ENCODE results near the gene SPATA16.
"Not testable (repeated sequence)": the region's sequence is repeated elsewhere in the genome, so short reads cannot be mapped to it uniquely, and the experiment has no call there.

Gene SPATA16

DNA sequence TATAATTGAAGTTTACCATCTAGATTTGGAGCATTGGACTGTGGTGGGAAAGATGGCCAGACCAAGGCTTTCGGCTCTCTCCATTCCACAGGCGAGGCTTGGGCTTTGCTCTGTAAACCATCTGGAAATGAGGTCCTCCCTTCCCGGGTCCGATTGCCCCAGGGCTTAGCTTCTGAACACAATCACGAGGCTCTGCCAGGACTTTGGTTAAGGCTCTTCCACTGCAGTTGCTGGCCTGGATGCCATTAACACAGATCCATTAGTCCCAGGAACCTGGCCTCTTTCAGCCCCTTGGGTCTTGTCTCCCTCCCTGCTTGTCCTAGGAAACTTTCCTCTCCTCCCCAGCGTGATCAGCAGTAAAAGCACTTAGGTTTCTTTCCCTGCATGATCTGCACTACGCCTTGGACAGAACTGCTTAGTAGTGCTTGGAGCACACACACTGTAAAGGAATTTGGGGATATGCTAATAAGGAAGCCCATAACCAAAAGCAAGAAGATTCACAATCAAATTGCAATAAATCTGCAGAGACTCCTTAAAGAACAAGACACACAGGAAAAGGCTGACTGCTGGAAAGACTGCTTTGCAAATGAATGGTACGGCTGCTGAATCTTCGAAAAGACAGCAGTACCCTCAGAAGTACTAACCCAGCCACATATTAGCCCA, 236.2 kb downstream of the SPATA16 start:
- no peak overlapping the region for H3K4me3 ChIP-seq (ENCODE audit: low read depth, low read length)
- peak; percentile 29 for DNase-seq (ENCODE audit: low read depth, low spot score)
- TF ChIP-seq, protein P1, sequence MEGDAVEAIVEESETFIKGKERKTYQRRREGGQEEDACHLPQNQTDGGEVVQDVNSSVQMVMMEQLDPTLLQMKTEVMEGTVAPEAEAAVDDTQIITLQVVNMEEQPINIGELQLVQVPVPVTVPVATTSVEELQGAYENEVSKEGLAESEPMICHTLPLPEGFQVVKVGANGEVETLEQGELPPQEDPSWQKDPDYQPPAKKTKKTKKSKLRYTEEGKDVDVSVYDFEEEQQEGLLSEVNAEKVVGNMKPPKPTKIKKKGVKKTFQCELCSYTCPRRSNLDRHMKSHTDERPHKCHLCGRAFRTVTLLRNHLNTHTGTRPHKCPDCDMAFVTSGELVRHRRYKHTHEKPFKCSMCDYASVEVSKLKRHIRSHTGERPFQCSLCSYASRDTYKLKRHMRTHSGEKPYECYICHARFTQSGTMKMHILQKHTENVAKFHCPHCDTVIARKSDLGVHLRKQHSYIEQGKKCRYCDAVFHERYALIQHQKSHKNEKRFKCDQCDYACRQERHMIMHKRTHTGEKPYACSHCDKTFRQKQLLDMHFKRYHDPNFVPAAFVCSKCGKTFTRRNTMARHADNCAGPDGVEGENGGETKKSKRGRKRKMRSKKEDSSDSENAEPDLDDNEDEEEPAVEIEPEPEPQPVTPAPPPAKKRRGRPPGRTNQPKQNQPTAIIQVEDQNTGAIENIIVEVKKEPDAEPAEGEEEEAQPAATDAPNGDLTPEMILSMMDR (IDR thresholded peaks at IDR 0.05; ENCODE audit: low read depth, low read length): no peak
- in situ Hi-C loops (cut with HindIII; ENCODE audit: low sequenced_read_pairs): no loop called here

DNA sequence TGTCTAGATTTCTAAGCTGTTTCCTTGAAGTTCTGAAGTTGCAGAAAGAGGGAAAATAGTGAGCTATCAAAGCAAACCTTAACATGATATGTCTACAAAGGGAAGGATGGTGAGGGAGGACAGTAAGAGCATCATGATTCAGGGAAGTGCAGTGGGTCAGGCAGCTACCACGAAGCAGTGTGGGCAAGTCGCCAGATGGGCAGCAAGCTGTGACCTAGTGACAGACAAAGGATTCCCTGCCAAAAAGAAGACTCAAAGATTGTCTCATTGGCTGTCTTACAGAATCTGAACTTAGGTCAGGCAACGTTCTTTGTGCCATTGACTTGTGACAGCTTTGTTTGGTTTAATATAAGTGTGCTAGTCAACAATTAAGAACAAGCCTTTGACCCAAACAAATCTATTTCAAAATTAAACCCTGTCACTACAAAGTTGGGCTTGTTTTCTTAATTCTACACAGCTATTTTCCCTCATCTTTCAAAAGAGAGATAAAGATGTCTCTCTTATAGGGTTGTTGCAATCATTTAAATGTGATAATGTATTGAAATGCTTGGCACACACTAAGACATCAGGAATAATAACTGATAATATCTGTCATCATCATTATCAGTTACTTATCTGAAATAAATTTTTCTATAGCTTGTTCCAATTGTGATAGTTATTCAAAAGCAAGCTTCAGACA, 237.3 kb downstream of the SPATA16 start:
- DNase-seq (ENCODE audit: low read depth, low spot score): no peak
- H3K4me3 ChIP-seq (ENCODE audit: low read depth, low read length): no peak overlapping the region
- TF ChIP-seq, protein P1 (IDR thresholded peaks at IDR 0.05; ENCODE audit: low read depth, low read length): no peak
- in situ Hi-C loops (cut with HindIII; ENCODE audit: low sequenced_read_pairs): no loop called here

DNA sequence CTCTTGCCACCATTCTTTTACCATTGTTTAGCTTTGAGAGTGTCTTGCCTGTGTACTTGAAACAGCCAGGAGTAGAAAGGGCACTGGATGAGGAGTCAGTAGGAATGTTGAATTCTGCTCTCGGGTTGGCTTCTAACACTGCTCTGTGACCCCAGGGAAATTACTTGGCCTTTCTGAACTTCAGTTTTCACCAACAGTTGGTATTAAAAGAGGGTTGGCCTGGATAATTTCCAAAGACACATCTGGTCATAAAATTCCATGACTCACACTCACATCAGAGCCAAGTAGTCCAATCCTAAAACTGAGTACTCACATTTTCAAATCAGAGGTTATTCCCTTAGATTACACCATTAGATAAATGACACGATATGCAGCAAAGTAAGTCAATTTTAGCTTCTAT, 248.9 kb downstream of the SPATA16 start:
- H3K4me3 ChIP-seq (ENCODE audit: low read depth, low read length): no peak overlapping the region
- DNase-seq (ENCODE audit: low read depth, low spot score): peak; percentile 72
- TF ChIP-seq, protein P1 (IDR thresholded peaks at IDR 0.05; ENCODE audit: low read depth, low read length): no peak
- in situ Hi-C loops (cut with HindIII; ENCODE audit: low sequenced_read_pairs): no loop called here

DNA sequence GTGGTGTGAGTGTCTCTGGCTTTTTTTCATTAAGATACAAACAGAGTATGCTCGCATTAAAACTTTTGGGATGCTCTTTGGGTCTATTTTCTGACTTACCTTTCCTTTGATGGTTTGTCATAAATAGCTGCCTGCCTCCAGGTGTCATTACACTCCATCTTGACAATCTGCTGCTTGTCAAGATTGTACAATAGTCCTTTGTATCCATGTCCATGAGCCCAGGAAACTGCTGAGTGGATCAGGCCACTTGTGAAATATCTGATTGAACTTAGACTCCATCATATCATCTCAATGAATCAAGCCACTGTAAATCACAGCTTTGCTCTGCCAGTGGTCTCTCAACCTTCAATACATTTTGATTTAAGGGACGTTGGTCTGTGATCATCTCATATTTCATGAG, 255.3 kb downstream of the SPATA16 start:
- in situ Hi-C loops (cut with HindIII; ENCODE audit: low sequenced_read_pairs): no loop called here
- no peak for DNase-seq (ENCODE audit: low read depth, low spot score)
- TF ChIP-seq, protein P1 (IDR thresholded peaks at IDR 0.05; ENCODE audit: low read depth, low read length): no peak
- no peak overlapping the region for H3K4me3 ChIP-seq (ENCODE audit: low read depth, low read length)

DNA sequence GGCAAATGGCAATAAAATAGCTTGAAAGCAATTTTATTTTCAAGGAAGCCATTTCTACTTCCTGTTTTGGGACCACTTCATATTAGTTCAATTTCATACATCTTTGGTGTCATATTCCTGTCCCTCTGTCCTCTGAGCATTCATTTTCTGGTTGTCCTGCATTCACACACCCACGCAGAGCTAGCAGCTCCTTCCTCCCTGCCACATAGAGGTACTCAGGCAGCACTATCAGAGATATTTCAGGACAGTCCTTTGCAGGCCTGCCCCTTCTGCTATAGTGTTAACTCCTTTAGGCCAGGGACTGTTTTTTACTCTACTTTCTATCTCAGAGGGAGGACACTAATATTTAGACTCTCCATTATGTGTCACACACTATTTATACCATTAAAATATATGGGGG, 258.5 kb downstream of the SPATA16 start:
- in situ Hi-C loops (cut with HindIII; ENCODE audit: low sequenced_read_pairs): no loop called here
- TF ChIP-seq, protein P1 (IDR thresholded peaks at IDR 0.05; ENCODE audit: low read depth, low read length): no peak
- no peak for DNase-seq (ENCODE audit: low read depth, low spot score)
- H3K4me3 ChIP-seq (ENCODE audit: low read depth, low read length): no peak overlapping the region

DNA sequence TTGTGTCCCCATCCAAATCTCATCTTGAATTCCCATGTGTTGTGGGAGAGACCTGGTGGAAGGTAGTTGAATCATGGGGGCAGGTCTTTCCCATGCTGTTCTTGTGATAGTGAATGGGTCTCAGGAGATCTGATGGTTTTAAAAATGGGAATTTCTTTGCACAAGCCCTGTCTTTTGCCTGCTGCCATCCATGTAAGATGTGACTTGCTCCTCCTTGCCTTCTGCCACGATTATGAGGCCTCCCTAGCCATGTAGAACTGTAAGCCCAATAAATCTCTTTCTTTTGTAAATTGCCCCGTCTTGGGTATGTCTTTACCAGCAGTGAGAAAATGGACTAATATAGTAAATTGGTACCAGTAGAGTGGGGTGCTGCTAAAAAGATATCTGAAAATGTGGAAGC, 261.7 kb downstream of the SPATA16 start:
- H3K4me3 ChIP-seq (ENCODE audit: low read depth, low read length); in situ Hi-C loops (cut with HindIII; ENCODE audit: low sequenced_read_pairs); DNase-seq (ENCODE audit: low read depth, low spot score): not testable (repeated sequence)

DNA sequence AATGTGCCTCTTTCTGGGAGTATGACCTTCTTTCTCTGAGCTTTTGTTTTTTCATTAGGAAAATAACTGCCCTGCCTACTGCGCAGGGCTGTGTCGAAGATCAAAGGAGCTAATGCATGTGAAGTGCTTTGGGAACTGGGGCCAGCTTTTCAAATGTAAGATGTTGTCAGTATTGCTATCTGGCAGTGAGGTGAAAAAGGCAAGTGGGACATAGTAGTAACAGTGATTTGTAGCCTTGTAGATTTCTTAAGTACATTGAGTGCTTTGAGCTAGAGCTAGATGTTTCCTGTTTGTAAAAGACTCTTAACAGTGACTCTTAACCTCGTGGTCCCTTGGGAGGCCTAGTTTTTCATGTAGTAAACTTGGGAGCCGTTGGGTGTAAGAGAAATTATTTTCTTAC, 264.0 kb downstream of the SPATA16 start:
- DNase-seq (ENCODE audit: low read depth, low spot score): no peak

More for the DNA sequence above, 264.0 kb downstream of the SPATA16 start:
- no peak overlapping the region for H3K4me3 ChIP-seq (ENCODE audit: low read depth, low read length)
- TF ChIP-seq, protein P1 (IDR thresholded peaks at IDR 0.05; ENCODE audit: low read depth, low read length): no peak
- in situ Hi-C loops (cut with HindIII; ENCODE audit: low sequenced_read_pairs): no loop called here

All from astrocyte of the spinal cord (primary cell).